SIG-M5 treated with dmso at 0.1 percent for 504 hours (cell line): ENCODE results near the gene SERTAD3.
"Not testable (repeated sequence)": the region's sequence is repeated elsewhere in the genome, so short reads cannot be mapped to it uniquely, and the experiment has no call there.

Experiments
- DNase-seq: peaks from one replicate; lab custom pipeline; 2025; ENCODE audit not compliant: unreplicated experiment; lab: John Stamatoyannopoulos, UW

SERTAD3 gene

GRCh38 chr19:40411125-40411842 is 32.9 kb downstream of the SERTAD3 start:
- DNase-seq, result no peak

- no peak for DNase-seq
These were observed 34.1 kb downstream of the SERTAD3 start for GRCh38 chr19:40410030-40410389.

DNA sequence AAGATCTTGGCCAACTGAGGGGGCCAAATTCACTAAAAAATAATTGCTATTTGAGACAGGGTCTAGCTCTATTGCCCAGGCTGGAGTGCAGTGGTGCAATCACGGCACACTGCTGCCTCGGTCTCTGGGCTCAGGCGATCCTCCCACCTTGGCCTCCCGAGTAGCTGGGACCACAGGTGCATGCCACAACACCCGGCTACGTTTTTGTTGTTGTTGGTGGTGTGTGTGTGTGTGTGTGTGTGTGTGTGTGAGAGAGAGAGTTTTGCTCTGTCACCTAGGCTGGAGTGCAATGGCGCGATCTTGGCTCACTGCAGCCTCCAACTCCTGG is 35.6 kb downstream of the SERTAD3 start:
- DNase-seq, result not testable (repeated sequence)

DNA sequence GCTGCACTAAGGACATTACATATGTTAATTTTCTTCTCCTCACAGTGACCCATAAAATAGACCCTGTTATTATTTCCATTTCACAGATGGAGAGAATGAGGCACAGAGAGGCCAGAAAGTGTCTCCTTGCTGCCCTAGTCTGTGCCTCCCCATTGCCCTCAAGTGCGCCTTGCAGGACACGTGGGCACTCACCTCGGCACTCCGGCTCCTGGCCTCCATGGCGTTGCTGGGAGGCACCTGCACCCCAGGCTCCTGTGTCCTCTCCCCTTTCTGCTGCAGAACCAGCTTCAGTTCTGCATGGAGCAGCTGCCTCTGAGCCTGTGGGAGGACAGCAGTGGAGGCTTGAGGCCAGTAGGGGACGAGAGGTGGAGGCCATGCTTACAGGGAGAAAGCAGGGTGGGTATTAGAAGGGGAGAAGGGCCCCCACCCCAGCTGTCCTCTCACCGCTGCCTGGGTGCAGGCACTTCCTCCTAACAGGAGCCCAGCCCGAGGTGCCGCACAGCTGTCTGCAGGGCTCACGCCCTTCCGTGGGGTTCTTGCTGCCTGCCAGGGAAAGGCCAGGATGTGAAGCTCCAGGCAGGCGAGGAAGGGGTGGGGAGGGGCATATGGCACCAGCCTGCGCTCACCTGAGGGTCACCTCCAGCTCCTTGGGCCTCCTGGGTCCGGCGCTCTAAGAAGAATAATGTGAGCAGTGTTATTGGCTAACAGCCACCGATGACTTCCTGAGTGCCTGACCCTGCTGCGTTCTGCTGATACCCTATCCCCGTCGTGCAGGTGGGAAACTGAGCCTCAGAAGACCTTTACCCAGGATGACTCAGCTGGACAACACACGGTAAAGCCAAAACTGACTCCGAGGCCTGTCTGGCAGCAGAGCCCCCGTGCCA is 36.2 kb downstream of the SERTAD3 start:
- no peak for DNase-seq

- peak; percentile 70 for DNase-seq
These were observed 40.7 kb downstream of the SERTAD3 start for GRCh38 chr19:40403262-40403984.

GRCh38 chr19:40400559-40400958 is 43.6 kb downstream of the SERTAD3 start:
- no peak for DNase-seq

DNA sequence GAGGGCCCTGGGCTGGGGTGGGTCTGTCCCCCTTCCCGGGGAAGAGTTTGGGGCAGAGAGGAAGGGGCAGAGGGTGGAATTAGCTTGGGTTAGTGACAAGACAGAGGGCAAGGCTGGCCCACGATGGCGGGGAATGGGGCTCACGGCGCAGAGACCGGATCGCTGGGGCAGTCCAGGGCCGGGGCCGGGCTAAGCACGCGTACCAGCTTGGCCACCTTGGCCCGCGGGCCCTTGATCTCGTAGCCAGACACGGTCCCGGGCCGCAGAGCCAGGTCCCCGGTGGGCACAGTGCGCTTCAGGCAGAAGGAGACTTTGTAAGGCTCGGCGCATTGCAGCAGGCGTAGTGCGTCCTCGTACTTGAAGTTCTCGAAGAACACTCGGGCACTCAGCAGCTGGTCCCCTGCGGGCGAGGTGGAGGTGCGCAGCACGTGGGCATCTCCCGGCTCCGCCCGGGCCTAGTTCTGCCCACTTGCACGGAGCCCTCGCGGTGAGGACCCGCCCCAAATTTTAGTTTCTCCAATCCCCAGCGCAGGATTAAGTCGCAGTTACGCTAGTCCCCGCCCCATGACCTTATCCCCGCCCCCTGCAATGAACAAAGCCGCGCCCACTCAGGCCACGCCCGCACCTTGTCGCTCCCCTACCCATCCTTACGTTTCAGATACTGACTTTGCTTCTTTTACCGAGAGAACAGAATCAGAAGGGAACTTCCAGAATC is 45.6 kb downstream of the SERTAD3 start:
- DNase-seq, result no peak

GRCh38 chr19:40397568-40397906 is 46.6 kb downstream of the SERTAD3 start:
- DNase-seq, result no peak

DNA sequence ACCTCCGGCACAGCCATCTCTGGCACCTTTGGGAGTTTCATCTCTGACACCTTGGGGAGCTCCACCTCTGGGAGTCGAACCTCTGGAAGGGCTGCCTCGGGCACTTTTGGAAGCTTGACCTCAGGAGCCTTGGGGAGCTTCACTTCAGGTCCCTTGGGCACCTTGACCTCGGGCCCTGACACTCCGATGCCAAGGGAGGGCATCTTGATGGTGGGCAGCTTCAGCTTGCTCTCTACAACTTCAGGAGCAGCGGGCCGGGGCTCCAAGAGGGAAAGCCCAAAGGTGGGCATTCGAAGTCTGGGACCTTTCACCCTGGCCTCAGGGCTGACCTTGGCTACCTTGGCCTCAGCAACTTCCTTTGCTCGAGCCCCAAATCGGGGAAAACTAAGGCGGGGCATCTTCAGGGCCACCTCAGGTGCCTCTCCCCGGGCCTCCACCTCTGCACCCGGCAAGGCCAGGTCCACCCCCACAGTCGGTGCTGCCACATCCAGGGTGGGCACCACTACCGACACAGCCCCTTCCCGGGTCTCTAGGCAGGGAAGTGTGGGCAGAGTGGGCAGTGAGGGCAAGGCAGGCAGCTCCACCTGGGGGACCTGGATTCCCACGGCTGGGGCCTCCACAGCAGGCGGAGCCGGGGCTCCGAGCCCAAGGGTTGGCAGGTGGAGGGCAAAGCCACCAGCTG is 47.1 kb downstream of the SERTAD3 start:
- no peak for DNase-seq

DNA sequence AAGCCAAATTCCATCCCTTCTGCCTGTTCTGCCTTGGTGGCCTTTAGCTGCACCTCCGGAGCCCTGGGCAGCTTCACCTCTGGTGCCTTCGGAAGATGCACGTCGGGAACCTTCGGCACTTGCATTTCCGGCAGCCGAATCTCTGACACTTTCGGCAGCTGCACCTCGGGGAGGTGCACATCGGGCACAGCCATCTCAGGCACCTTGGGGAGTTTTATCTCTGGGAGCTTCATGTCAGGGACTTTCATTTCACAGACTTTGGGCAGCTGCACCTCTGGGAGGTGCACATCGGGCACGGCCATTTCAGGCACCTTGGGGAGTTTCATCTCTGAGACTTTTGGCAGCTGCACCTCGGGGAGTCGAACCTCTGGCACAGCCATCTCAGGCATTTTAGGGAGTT is 48.2 kb downstream of the SERTAD3 start:
- DNase-seq, result no peak

GRCh38 chr19:40394816-40395210 is 49.3 kb downstream of the SERTAD3 start:
- DNase-seq, result no peak

GRCh38 chr19:40393894-40394815 is 50.0 kb downstream of the SERTAD3 start:
- DNase-seq, result no peak

DNA sequence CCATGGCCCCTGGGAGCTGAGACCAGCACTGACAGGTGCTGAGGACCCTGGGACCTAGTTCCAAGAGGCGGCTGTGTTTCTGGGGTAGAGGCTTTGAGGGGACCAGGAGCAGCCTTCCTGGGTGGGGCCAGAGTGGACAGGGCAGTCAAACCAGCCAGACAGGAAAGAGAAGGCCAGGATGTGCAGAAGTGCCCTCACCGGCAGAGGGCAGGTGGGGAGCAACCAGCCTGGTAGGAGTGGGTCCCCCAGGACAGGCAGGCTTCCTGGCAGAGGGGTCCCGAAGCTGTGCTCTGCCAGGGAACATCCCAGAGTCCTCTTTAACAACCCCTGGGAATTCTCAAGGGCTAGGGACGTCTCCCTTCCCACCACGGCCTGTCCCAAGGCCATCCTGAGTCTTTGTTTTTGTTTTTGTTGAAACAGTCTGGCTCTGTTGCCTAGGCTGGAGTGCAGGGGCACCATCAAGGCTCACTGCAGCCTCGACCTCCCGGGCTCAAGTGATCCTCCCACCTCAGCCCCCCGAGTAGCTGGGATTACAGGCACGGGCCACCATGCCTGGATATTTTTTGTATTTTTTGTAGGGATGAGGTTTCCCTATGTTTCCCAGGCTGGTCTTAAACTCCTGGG is 51.1 kb downstream of the SERTAD3 start:
- DNase-seq, result no peak

- no peak for DNase-seq
These were observed 52.0 kb downstream of the SERTAD3 start for GRCh38 chr19:40392123-40392522.
